Bronchial epithelial cell (primary cell): ENCODE results near the gene LMBR1L. TPM values are rescaled to one million over a fixed set of nuclear protein-coding genes. Genes with fewer than 3 reads are reported as not detected.

Source experiments
- DNase-seq: peaks from one replicate; pipeline ENCODE4 v3.0.0-alpha.2; 2010; ENCODE audit warnings: low read depth
- FAIRE-seq: peaks from 2 replicates; lab custom pipeline; 2011; peaks lifted over from hg19 to GRCh38; lab: Jason Lieb, UNC
- H3K27me3 ChIP-seq: 2 replicates; pipeline ENCODE4 v1.5.1; 2011; ENCODE audit warnings: low read length; ENCODE audit not compliant: control insufficient read depth, insufficient read depth
- H3K36me3 ChIP-seq: 2 replicates; pipeline ENCODE4 v1.5.1; 2011; ENCODE audit warnings: low read length; ENCODE audit not compliant: control insufficient read depth, insufficient read depth
- H3K4me3 ChIP-seq: 2 replicates; pipeline ENCODE4 v1.5.1; 2011; ENCODE audit warnings: mild to moderate bottlenecking, low read depth, low read length, control low read depth
- total RNA-seq: library from RNA; depleted of rRNA; stranded (reverse); fragments of >200 nt; gene quantifications from 2 replicates; pipeline ENCODE4 v1.2.1, GENCODE V29; 2014
- TF ChIP-seq, protein P1 (sequence below): IDR thresholded peaks from 2 replicates; pipeline ENCODE4 v1.5.1; 2011; ENCODE audit warnings: mild to moderate bottlenecking, moderate library complexity, low read length, control low read depth, inconsistent platforms; ENCODE audit not compliant: insufficient read depth, severe bottlenecking

The LMBR1L gene
- total RNA-seq, 1 donor from 2014 or later = 24.0 TPM

GRCh38 chr12:49105504-49106084 lies 5.1 kb downstream of the LMBR1L start:
- TF ChIP-seq, protein P1, sequence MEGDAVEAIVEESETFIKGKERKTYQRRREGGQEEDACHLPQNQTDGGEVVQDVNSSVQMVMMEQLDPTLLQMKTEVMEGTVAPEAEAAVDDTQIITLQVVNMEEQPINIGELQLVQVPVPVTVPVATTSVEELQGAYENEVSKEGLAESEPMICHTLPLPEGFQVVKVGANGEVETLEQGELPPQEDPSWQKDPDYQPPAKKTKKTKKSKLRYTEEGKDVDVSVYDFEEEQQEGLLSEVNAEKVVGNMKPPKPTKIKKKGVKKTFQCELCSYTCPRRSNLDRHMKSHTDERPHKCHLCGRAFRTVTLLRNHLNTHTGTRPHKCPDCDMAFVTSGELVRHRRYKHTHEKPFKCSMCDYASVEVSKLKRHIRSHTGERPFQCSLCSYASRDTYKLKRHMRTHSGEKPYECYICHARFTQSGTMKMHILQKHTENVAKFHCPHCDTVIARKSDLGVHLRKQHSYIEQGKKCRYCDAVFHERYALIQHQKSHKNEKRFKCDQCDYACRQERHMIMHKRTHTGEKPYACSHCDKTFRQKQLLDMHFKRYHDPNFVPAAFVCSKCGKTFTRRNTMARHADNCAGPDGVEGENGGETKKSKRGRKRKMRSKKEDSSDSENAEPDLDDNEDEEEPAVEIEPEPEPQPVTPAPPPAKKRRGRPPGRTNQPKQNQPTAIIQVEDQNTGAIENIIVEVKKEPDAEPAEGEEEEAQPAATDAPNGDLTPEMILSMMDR = no peak
- H3K27me3 ChIP-seq = no peaks in the 10 kb centered on the region
- peak; percentile 67 for DNase-seq
- no peak for FAIRE-seq
- H3K4me3 ChIP-seq = no peak overlapping the region
- peaks cover 20% of the 10 kb centered on the region for H3K36me3 ChIP-seq

DNA sequence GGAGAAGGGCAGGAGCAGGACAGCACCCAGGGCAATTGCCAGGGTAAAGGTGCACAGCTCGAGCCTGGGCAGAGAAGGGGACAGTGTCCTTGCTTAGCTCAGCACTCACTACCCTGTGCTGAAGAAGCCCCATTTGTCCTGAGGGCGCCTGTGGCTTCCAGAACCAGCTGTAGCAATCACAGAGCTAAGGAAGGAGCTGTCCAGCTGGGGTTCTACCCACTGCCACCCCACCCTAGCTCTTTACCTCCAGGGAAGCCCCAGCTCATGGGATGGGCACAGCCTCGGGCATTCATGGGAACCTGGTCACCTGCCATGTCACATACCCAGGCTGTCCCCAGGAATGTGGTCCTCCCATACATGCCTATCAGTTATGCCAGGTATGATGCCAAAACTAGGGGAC lies 5.8 kb downstream of the LMBR1L start:
- no peaks in the 10 kb centered on the region for H3K27me3 ChIP-seq
- no peak for DNase-seq
- no peak for FAIRE-seq
- TF ChIP-seq, protein P1 = no peak
- peaks cover 20% of the 10 kb centered on the region for H3K36me3 ChIP-seq
- no peak overlapping the region for H3K4me3 ChIP-seq

GRCh38 chr12:49100380-49100779 lies 10.3 kb downstream of the LMBR1L start:
- no peak for DNase-seq
- no peak for FAIRE-seq
- peaks cover 20% of the 10 kb centered on the region for H3K36me3 ChIP-seq
- H3K4me3 ChIP-seq = no peak overlapping the region
- H3K27me3 ChIP-seq = no peaks in the 10 kb centered on the region
- TF ChIP-seq, protein P1 = no peak

GRCh38 chr12:49098703-49099102 lies 11.9 kb downstream of the LMBR1L start:
- Histone ChIP-seq H3K4me3 (no peak overlapping the region), H3K27me3 (peaks cover 9% of the 10 kb centered on the region), H3K36me3 (peaks cover 14% of the 10 kb centered on the region)
- DNase-seq (no peak), FAIRE-seq (no peak)
- TF ChIP-seq, protein P1 = no peak

GRCh38 chr12:49098035-49098451 lies 12.6 kb downstream of the LMBR1L start:
- TF ChIP-seq, protein P1 = peak; percentile 88
- peaks cover 12% of the 10 kb centered on the region for H3K27me3 ChIP-seq
- peaks cover 12% of the 10 kb centered on the region for H3K36me3 ChIP-seq
- no peak overlapping the region for H3K4me3 ChIP-seq
- FAIRE-seq = no peak
- DNase-seq = peak; percentile 31

DNA sequence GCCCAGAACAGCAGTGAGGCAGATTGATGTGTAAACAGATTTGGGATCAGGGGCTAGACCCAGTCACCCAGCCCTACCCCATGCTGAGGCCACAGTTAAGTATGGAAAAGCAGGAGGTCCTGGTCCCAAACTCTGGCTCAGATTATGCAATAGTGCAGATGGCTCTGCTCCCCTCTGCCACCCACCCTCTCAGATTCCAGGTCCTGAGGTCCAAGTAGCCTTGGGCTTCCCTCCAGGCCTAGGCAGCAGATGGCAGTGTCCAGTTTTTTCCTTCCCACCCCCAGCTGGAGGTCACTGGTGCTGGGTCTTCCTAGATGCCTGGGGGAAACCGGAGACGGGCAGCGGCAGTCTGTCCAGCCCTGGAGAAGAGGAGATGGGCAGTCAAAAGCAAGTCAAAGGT lies 13.3 kb downstream of the LMBR1L start:
- TF ChIP-seq, protein P1 = no peak
- no peak for FAIRE-seq
- Histone ChIP-seq H3K36me3 (peaks cover 9% of the 10 kb centered on the region), H3K4me3 (no peak overlapping the region), H3K27me3 (peaks cover 18% of the 10 kb centered on the region)
- no peak for DNase-seq
